Retinal pigment epithelial cell (primary cell): Measurements from ENCODE around the gene TRMT61A.

Experiments
- DNase-seq: peaks from one replicate; pipeline ENCODE4 v3.0.0-alpha.2; 2010; ENCODE audit warnings: low read depth
- H3K4me3 ChIP-seq: 2 replicates; pipeline ENCODE4 v1.5.1; 2011; ENCODE audit warnings: mild to moderate bottlenecking, low read length, control low read depth, moderate library complexity
- CTCF ChIP-seq: conservative IDR thresholded peaks from 2 replicates; pipeline ENCODE4 v1.5.1; 2011; ENCODE audit warnings: low read depth, low read length, control low read depth, inconsistent platforms

The TRMT61A gene

GRCh38 chr14:103533999-103534575 lies 5.1 kb downstream of the TRMT61A start:
- TF ChIP-seq CTCF: no peak
- DNase-seq: no peak
- H3K4me3 ChIP-seq: no peak overlapping the region

GRCh38 chr14:103534576-103535061 lies 5.6 kb downstream of the TRMT61A start:
- no peak for TF ChIP-seq CTCF
- DNase-seq: no peak

GRCh38 chr14:103535081-103535890 lies 6.3 kb downstream of the TRMT61A start:
- DNase-seq: no peak
- no peak overlapping the region for H3K4me3 ChIP-seq
- TF ChIP-seq CTCF: no peak

More at GRCh38 chr14:103534576-103535061, 5.6 kb downstream of the TRMT61A start:
- H3K4me3 ChIP-seq: no peak overlapping the region

- H3K4me3 ChIP-seq: no peak overlapping the region
- no peak for DNase-seq
- no peak for TF ChIP-seq CTCF
Observed at GRCh38 chr14:103535891-103536565, 7.0 kb downstream of the TRMT61A start.

- TF ChIP-seq CTCF: no peak
- H3K4me3 ChIP-seq: no peak overlapping the region
- no peak for DNase-seq
Observed at GRCh38 chr14:103536693-103537092, 7.7 kb downstream of the TRMT61A start.

- no peak for TF ChIP-seq CTCF
- H3K4me3 ChIP-seq: no peak overlapping the region
- DNase-seq: no peak
Observed at GRCh38 chr14:103537175-103537990, 8.4 kb downstream of the TRMT61A start.
